Measurements from ENCODE around the gene ARRB1.

The ARRB1 gene

DNA sequence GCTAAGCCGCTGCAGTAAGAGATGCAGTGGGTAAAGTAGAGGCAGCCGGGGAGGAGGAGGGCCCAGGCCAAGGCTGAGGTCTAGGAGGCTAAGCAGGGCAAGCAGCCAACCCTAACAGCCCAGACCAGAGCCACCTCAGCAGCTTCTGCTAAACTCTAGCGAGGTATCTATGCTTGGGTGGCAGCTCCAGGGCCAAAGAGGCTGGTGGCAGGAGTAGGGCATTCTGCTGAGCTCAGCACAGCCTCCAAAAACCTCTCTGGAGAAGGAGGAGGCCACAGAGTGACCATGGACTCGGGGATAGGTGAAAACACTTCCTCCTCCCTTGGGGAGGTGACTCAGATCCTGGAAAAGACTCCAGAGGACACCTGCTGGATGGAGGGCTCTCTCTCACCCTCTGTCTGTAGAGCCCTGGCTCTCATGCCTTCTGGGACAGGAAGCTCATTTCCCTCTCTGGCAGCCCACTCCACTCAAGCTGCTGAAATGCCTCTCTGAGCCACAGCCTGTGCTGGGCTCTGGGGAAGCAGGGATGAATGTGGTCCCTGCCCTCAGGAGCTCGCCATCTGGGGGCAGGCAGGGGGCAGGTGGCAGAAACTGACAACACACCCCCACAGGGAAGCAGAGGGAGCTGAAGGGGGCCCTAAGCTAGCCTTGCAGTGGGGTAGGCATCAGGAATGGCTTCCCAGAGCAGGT, 127.4 kb downstream of the ARRB1 start:
- DNase-seq (ENCODE audit: low read depth): no peak

- DNase-seq (ENCODE audit: low read depth): no peak
These were observed 131.6 kb downstream of the ARRB1 start for GRCh38 chr11:75219869-75220268.

- no peak for DNase-seq (ENCODE audit: low read depth)
These were observed 136.6 kb downstream of the ARRB1 start for GRCh38 chr11:75214843-75215242.

GRCh38 chr11:75214411-75214821, 137.0 kb downstream of the ARRB1 start:
- DNase-seq (ENCODE audit: low read depth): peak; percentile 65

Measured in T follicular helper cell (primary cell).